WI38 (cell line): ENCODE data around the gene PHACTR3.

Source experiments
- H3K4me3 ChIP-seq: 2 replicates; pipeline ENCODE4 v1.5.1; 2011; ENCODE audit warnings: low read depth, mild to moderate bottlenecking, control low read depth, low read length
- CTCF ChIP-seq: IDR thresholded peaks from 2 replicates; pipeline ENCODE4 v1.5.1; 2012; ENCODE audit warnings: low read depth, mild to moderate bottlenecking, control low read depth, low read length

The PHACTR3 gene

GRCh38 chr20:59667981-59668515 lies 63.7 kb downstream of the PHACTR3 start:
- TF ChIP-seq CTCF = no peak
- H3K4me3 ChIP-seq = no peak overlapping the region

- TF ChIP-seq CTCF = no peak
- no peak overlapping the region for H3K4me3 ChIP-seq
These were observed 64.8 kb downstream of the PHACTR3 start for GRCh38 chr20:59668926-59669850.

- no peak for TF ChIP-seq CTCF
- no peak overlapping the region for H3K4me3 ChIP-seq
These were observed 66.6 kb downstream of the PHACTR3 start for GRCh38 chr20:59670786-59671492.

- no peak for TF ChIP-seq CTCF
- no peak overlapping the region for H3K4me3 ChIP-seq
These were observed 67.5 kb downstream of the PHACTR3 start for GRCh38 chr20:59671661-59672471.

- no peak overlapping the region for H3K4me3 ChIP-seq
- no peak for TF ChIP-seq CTCF
These were observed 68.2 kb downstream of the PHACTR3 start for GRCh38 chr20:59672576-59672975.

- TF ChIP-seq CTCF = no peak
- H3K4me3 ChIP-seq = no peak overlapping the region
These were observed 69.1 kb downstream of the PHACTR3 start for GRCh38 chr20:59673288-59673997.
